Stomach smooth muscle (tissue), 2 donors: ENCODE data around the gene SF3B6.

Source experiments
- H3K27ac ChIP-seq: one replicate; pipeline ENCODE4 v1.7.0; 2013; ENCODE audit warnings: mild to moderate bottlenecking, low read length, inconsistent platforms
- H3K27me3 ChIP-seq, 2 donors: one replicate each; pipeline ENCODE4 v1.7.0; 2013; ENCODE audit warnings: low read length in 2 of 2; ENCODE audit not compliant: insufficient read depth in 2 of 2, control insufficient read depth in 1 of 2
- H3K36me3 ChIP-seq, 2 donors: one replicate each; pipeline ENCODE4 v1.7.0; 2013; ENCODE audit warnings: low read length in 2 of 2; ENCODE audit not compliant: control insufficient read depth in 2 of 2, insufficient read depth in 2 of 2
- H3K4me1 ChIP-seq: one replicate; pipeline ENCODE4 v1.7.0; 2013; ENCODE audit warnings: low read length; ENCODE audit not compliant: control insufficient read depth, insufficient read depth
- H3K4me3 ChIP-seq, 2 donors: one replicate each; pipeline ENCODE4 v1.7.0; 2013; ENCODE audit warnings: low read length in 2 of 2
- H3K9ac ChIP-seq, 2 donors: one replicate each; pipeline ENCODE4 v1.7.0; 2013; ENCODE audit warnings: low read length in 2 of 2, mild to moderate bottlenecking in 1 of 2
- H3K9me3 ChIP-seq, 2 donors: one replicate each; pipeline ENCODE4 v1.7.0; 2013; ENCODE audit warnings: low read length in 2 of 2; ENCODE audit not compliant: control insufficient read depth in 2 of 2
- donor health status: healthy.
- donor health status: Pancreatic carcinoma.

SF3B6 gene, protein sequence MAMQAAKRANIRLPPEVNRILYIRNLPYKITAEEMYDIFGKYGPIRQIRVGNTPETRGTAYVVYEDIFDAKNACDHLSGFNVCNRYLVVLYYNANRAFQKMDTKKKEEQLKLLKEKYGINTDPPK

DNA sequence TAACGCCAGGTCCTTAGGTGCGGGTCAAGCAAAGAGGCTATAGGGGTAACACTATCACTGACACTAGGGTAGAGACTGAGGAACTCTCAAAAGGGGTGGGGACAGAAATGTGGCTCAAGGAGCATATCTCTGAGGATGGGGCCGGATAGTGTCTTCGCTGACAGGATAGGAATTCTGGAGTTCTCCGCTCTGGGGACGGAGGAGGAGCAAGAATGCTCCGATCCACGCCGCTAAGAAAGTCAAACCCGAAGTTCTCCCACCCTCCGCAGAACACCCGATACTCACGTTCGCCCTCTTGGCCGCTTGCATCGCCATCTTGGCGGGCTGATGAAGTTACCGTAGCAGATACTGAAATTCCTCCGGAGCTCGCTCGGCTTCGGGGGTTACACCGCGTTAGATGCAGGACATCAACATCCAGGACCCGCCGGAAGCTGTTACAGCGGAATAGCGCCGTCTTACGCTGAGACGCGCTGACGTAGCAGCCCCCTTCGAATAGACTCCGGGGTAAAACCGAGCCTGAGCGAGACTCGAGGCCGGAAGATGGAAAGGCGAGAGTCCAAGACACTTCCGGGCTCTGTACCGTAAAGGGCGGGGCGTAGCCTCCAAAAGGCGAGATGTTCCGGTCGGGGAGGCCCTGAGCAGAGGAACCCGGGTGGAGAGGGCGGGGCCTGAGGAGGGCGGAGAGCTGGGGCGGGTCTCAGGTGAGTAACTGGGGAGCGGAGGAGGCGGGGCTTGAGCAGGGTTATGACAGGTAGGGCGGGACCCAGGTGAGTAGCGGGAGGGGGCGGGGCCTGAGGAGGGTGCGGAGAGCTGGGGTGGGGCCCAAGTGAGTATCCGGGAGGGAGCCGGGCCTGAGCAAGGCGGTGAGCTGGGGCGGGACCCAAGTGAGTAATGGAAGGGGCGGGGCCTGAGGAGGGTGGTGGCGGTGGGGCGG, at the start of gene SF3B6:
Gene SF3B6, minus strand, starts transcription at position 412 of the 934 bp plus-strand sequence. Its CDS starts 97 bp downstream, at position 315.
- peak within 1 kb of the TSS; percentile 92 for H3K27ac ChIP-seq
- H3K36me3 ChIP-seq: peaks cover 13% of the 10 kb centered on the region in 2 donors
- peak within 1 kb of the TSS; percentile 99 to 100 for H3K4me3 ChIP-seq
- peak within 1 kb of the TSS; percentile 91 to 98 for H3K9ac ChIP-seq
- no peaks in the 10 kb centered on the region for H3K27me3 ChIP-seq
- peaks cover 12% of the 10 kb centered on the region for H3K4me1 ChIP-seq
- no peaks in the 10 kb centered on the region for H3K9me3 ChIP-seq

DNA sequence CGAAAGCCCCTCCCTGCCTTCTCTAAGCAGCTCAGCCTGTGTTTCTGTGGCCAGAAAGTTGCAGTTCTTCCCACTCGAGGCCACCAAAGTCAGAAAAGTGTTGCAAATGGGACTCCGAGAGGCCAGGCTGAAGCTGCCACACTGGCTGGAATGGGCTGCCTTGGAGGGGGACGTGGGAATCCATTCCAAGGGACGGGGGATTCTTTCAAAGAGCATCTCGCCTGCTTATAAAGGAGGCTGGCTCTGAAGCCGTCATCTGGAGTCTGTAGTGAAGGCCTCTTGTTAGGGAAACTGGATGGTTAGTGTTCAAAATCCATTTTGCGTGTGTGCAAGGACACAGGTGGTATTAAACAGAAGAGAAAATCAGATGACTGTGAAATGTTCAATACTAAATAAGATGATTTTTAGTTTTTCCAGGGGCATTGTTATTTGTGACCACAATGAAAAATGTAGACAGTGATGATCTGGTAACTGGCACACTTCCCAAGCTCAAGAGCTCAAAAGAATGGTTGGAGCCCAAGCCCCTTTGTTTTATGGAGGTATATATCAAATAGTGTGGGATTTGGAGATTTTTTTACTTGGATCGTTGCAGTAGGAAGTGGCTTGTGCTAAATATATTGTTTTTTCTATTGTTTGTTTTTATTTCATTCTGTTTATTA, 47.9 kb upstream of the SF3B6 start:
- peak overlapping the region; percentile 95 to 98 for H3K9ac ChIP-seq

DNA sequence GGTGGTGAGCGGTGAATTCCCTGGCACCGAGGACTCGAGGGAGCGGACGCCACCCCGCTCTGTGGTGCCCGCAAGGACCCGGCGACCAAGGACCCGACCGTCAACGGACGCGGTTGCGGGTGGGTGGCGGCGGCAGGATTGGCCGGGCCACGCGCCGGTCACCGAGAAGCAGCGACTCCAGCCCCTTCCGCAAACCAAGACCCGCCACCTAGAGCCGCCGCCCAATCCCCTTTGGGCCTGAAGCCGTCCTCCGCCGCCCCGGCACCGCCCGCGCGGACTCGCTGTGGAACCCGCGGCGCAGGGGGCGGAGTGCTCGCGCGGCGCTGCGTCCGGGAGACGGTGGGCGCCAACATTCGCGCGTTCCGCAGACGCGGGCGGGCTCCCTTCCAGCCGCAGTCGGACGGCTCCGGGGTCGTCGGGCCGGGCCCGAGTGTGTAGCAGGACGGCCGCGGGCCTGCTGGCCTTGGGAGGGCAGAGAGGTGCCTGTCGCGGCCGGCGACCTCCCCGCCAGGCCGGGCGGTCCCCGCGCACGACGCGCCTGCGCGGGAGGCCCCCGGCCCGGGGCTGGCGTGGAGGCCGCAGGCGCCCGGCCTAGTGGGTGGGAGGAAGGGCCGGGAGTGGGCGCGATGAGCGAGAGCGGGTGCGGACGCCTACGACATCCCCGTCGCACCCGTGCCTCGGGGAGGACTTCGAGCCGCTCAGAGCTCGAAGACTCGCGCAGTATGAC, 47.2 kb upstream of the SF3B6 start, which contains the start of the genes FAM228B and PFN4:
Gene FAM228B, plus strand, starts transcription at position 275 of the 727 bp plus-strand sequence. CDS start 893 bp downstream, outside the sequence.
Gene PFN4, minus strand, starts transcription at position 140 of the 727 bp plus-strand sequence. CDS start 799 bp downstream, outside the sequence.
- Histone ChIP-seq H3K9me3 (no peaks in the 10 kb centered on the region), H3K27me3 (no peaks in the 10 kb centered on the region), H3K4me1 (peaks cover 20% of the 10 kb centered on the region), H3K4me3 (peak within 1 kb of the TSS; percentile 90 to 92), H3K27ac (peak within 1 kb of the TSS; percentile 96), H3K9ac (peak within 1 kb of the TSS; percentile 95 to 98), H3K36me3 (no peaks in the 10 kb centered on the region)

More for the DNA sequence above, 47.9 kb upstream of the SF3B6 start:
- no peaks in the 10 kb centered on the region for H3K36me3 ChIP-seq
- H3K4me1 ChIP-seq: peaks cover 20% of the 10 kb centered on the region
- H3K4me3 ChIP-seq: peak overlapping the region; percentile 90 to 92
- no peaks in the 10 kb centered on the region for H3K9me3 ChIP-seq
- no peaks in the 10 kb centered on the region for H3K27me3 ChIP-seq
- peak overlapping the region; percentile 96 for H3K27ac ChIP-seq

DNA sequence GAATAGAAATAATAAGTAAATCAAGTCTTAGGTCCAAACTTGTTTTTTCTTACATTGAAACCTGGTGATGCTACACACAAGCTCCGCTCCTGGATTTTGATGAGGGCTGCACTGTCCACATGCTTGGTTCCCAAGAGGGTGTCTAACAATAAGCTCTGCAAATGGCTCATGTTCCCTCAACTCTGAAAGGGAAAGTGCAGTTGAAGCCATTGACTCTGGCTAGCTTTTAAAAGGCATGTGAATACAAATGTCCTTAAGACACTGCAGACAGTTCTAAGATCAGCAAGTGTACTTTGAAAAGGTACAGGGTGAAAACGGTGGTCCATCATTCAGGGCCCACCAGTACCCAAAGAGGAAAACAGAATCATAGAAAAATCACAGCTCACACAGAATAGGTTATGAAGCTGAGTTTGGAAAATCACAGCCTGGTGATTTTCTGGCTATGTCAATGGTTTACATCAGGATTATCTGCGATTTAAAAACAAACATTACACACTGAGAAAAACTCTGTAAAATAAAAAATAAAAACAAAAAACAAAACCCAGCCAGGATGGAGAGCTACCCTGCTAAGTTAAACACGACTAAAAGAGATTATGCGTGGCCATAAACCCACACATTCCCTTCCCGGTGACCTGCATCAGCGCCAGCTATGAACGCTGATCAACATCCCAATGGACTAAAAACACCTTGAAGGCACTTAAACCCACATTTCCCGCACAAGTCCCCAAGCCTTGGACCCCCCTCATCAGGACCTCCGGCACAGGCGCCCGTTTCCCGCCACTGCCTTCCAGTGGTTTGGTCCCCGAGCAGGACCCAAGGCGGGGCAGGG, 46.5 kb upstream of the SF3B6 start:
- Histone ChIP-seq H3K36me3 (no peaks in the 10 kb centered on the region), H3K4me3 (peak overlapping the region; percentile 90 to 92), H3K27me3 (no peaks in the 10 kb centered on the region), H3K9me3 (no peaks in the 10 kb centered on the region), H3K9ac (peak overlapping the region; percentile 95), H3K4me1 (peaks cover 20% of the 10 kb centered on the region), H3K27ac (peak overlapping the region; percentile 96)

DNA sequence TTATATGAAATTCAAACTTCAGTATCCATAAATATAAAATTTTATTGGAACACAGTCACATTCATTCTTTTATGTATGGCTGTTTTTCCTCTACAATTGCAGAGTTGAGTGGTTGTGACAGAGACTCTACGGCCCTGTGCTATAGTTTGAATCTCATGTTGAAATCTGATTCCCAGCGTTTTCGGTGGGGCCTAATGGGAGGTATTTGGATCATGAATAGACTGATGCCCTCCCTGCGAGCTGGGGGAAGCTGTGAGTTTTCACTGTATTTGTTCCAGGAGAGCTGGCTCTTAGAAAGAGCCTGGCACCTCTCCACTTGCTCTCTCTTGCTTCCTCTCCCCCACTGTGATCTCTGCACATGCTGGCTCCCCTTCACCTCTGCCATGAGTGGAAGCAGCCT, 45.3 kb upstream of the SF3B6 start:
- no peaks in the 10 kb centered on the region for H3K27me3 ChIP-seq
- no peak overlapping the region for H3K4me3 ChIP-seq
- no peaks in the 10 kb centered on the region for H3K36me3 ChIP-seq
- H3K27ac ChIP-seq: no peak overlapping the region
- H3K9ac ChIP-seq: no peak overlapping the region
- no peaks in the 10 kb centered on the region for H3K9me3 ChIP-seq
- peaks cover 20% of the 10 kb centered on the region for H3K4me1 ChIP-seq

DNA sequence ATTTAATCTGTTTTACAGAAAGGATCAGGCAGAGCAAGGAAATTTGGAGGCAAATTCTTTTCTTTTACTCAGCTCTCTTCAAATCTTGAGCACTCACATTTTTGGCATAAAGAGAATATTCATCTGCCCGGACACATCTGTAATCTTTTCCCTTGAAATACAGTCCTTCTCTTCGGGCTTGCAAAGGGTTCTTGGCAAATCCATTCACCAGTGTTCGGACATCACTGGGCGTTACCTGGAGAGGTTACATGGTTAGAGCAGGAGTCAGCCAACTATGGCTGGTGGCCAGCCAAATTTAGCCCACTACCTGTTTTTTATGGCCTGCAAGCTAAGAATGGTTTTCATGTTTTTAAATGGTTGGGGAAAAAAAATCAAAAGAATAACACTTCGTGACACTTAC, 44.9 kb upstream of the SF3B6 start:
- no peaks in the 10 kb centered on the region for H3K9me3 ChIP-seq
- H3K27ac ChIP-seq: no peak overlapping the region
- H3K9ac ChIP-seq: no peak overlapping the region
- H3K4me3 ChIP-seq: no peak overlapping the region
- peaks cover 20% of the 10 kb centered on the region for H3K4me1 ChIP-seq
- H3K27me3 ChIP-seq: no peaks in the 10 kb centered on the region
- H3K36me3 ChIP-seq: no peaks in the 10 kb centered on the region

DNA sequence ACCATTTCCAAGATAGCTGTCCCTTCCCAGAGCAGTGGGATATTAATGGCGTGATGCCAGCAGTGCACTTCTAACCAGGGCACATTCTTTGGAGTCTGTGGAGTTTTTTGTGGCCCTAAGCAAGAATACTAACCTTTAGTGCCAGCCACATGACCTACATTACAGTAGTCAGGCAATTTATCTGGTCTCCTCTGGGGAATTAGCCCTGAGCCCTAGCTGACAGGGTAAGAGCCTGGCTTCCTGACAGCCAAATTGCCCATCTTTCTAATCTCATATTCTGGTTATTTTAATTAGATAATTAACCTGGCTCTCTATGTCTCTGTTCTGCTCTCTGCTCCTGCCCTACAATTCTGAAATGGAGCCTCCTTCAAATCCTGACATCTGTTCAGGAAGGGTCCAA, 41.8 kb upstream of the SF3B6 start:
- Histone ChIP-seq H3K9ac (no peak overlapping the region), H3K27ac (no peak overlapping the region), H3K4me3 (no peak overlapping the region), H3K9me3 (no peaks in the 10 kb centered on the region), H3K36me3 (peaks cover 5 to 6% of the 10 kb centered on the region in 2 donors), H3K27me3 (no peaks in the 10 kb centered on the region), H3K4me1 (peaks cover 7% of the 10 kb centered on the region)

DNA sequence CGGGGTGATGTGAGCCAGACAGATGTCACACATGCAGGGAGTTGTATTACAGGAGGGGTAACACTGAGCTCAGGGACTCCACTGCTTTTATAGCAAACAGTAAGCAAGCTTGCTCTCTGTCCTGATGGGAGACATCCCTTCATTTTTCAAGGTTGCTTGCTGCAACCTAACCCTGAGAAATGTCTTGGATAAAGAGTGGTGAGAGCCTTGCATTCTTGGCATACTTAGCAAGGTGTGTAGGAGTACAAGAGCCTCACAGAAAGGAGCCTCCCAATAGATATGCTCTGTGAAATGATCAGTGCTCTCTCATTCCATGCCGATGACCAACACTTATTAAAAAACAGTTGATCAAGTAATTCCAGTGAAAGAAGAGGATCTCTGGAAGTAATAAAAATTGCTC, 38.9 kb upstream of the SF3B6 start:
- Histone ChIP-seq H3K9me3 (no peaks in the 10 kb centered on the region), H3K9ac (no peak overlapping the region), H3K4me1 (no peaks in the 10 kb centered on the region), H3K27me3 (no peaks in the 10 kb centered on the region), H3K36me3 (peaks cover 5 to 6% of the 10 kb centered on the region in 2 donors), H3K4me3 (no peak overlapping the region), H3K27ac (no peak overlapping the region)

DNA sequence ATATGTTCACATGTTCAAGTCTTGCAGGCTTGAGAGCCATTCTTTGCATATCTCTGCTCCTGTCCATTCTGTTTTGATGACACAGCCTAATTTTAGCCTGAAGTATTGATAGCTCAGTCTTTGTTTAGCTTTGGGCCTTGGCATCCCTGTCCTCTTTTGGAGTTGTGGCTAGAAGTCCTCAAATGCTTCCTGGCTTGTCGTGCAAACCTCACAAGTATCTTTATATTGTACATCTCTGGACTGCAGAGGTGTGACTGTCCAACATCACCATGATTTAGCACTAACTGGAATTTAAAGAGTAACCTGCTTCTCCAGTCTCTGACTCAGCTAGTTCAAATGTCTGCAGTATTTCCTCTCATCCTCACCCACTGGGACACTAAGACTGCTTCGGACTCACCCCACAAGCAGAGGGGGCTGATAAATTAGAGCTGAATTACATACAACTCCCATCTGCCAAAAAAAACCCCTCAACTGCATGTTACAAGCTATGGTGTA, 35.3 kb upstream of the SF3B6 start:
- Histone ChIP-seq H3K4me1 (no peaks in the 10 kb centered on the region), H3K4me3 (no peak overlapping the region), H3K27ac (no peak overlapping the region), H3K9me3 (no peaks in the 10 kb centered on the region), H3K9ac (no peak overlapping the region), H3K36me3 (peaks cover 5 to 6% of the 10 kb centered on the region in 2 donors), H3K27me3 (no peaks in the 10 kb centered on the region)
